Endothelial cell of umbilical vein (primary cell): ENCODE measurements around the gene SMC6. TPM values are rescaled to one million over a fixed set of nuclear protein-coding genes. Genes with fewer than 3 reads are reported as not detected.

Experiments
- BruUV-seq: library from RNA; stranded (reverse); fragments of 400-500 nt; replicated peaks from 2 replicates; lab custom pipeline; 2021; lab: Mats Ljungman, UMichigan
- CTCF ChIA-PET: fragments of 300-600, 350-600 bp; sonication (Branson Sonifier 250); formaldehyde crosslinking; loops from one replicate; lab custom pipeline; 2021; ENCODE audit warnings: antibody characterized with exemption, inconsistent platforms; lab: Charles Lee
- POLR2A ChIA-PET: fragments of 300-600, 350-600 bp; sonication (Branson Sonifier 250); formaldehyde crosslinking; loops from one replicate; lab custom pipeline; 2021; ENCODE audit warnings: antibody characterized with exemption, inconsistent platforms; lab: Charles Lee
- DNase-seq: peaks from one replicate; pipeline ENCODE4 v3.0.0-alpha.2; 2011; ENCODE audit warnings: low read depth, low spot score
- FAIRE-seq: peaks from 2 replicates; lab custom pipeline; 2011; peaks lifted over from hg19 to GRCh38; lab: Jason Lieb, UNC
- H2AFZ ChIP-seq: 2 replicates; pipeline ENCODE4 v1.6.0; 2012; ENCODE audit warnings: low read depth, low read length, control low read depth, inconsistent platforms
- H3K27ac ChIP-seq: 2 replicates; pipeline ENCODE4 v1.5.1; 2011; ENCODE audit warnings: low read depth, mild to moderate bottlenecking, control low read depth, low read length, moderate library complexity; ENCODE audit not compliant: insufficient read depth
- H3K27me3 ChIP-seq, 2 experiments: 2 replicates each; pipeline versions ENCODE4 v1.6.0 to v1.6.1; 2011; ENCODE audit warnings: low read length in 2 of 2, mixed read lengths in 1 of 2; ENCODE audit not compliant: control insufficient read depth in 2 of 2, insufficient read depth in 2 of 2
- H3K36me3 ChIP-seq, 2 experiments: 2 replicates in 1 of 2; 3 replicates in 1 of 2; pipeline ENCODE4 v1.5.1; 2011; ENCODE audit warnings: low read length in 2 of 2, mild to moderate bottlenecking in 1 of 2, moderate library complexity in 1 of 2; ENCODE audit not compliant: control insufficient read depth in 2 of 2, insufficient read depth in 2 of 2; ENCODE audit errors: extremely low read depth in 1 of 2
- H3K4me1 ChIP-seq: 3 replicates; pipeline ENCODE4 v1.5.1; 2011; ENCODE audit warnings: mild to moderate bottlenecking, low read length; ENCODE audit not compliant: control insufficient read depth, insufficient read depth; ENCODE audit errors: extremely low read depth
- H3K4me2 ChIP-seq: 2 replicates; pipeline ENCODE4 v1.6.1; 2011; ENCODE audit warnings: low read length, control low read depth, mixed read lengths; ENCODE audit not compliant: insufficient read depth
- H3K4me3 ChIP-seq, 3 experiments: fragments of 200-600 bp in 1 of 3; sonication (generic), shearing (Covaris generic) in 1 of 3; replicated peaks in 1 of 3; 2 replicates each; pipeline ENCODE4 v1.5.1; 2011 to 2016; ENCODE audit warnings: control low read depth in 3 of 3, low read length in 3 of 3, mild to moderate bottlenecking in 2 of 3, inconsistent platforms in 1 of 3, low read depth in 1 of 3, moderate library complexity in 1 of 3; ENCODE audit not compliant: insufficient read depth in 1 of 3
- H3K79me2 ChIP-seq: 2 replicates; pipeline ENCODE4 v1.6.0; 2012; ENCODE audit warnings: low read length, inconsistent platforms; ENCODE audit not compliant: control insufficient read depth, insufficient read depth
- H3K9ac ChIP-seq: replicated peaks from 2 replicates; pipeline ENCODE3; 2011; ENCODE audit warnings: low read length, control low read depth; ENCODE audit not compliant: insufficient read depth; ENCODE audit errors: extremely low read depth
- H3K9me1 ChIP-seq: replicated peaks from 3 replicates; pipeline ENCODE4 v1.6.0; 2011; ENCODE audit warnings: mild to moderate bottlenecking, low read length; ENCODE audit not compliant: control insufficient read depth, insufficient read depth; ENCODE audit errors: extremely low read depth
- H3K9me3 ChIP-seq: replicated peaks from 2 replicates; pipeline ENCODE4 v1.5.1; 2012; ENCODE audit warnings: low read length, inconsistent platforms; ENCODE audit not compliant: control insufficient read depth, insufficient read depth
- H4K20me1 ChIP-seq: replicated peaks from 2 replicates; pipeline ENCODE3; 2011; ENCODE audit warnings: mild to moderate bottlenecking, low read length; ENCODE audit not compliant: control insufficient read depth, insufficient read depth; ENCODE audit errors: extremely low read depth
- EZH2 ChIP-seq: IDR thresholded peaks from 2 replicates; pipeline ENCODE4 v1.6.1; 2012; ENCODE audit warnings: borderline replicate concordance, low read depth, mild to moderate bottlenecking, moderate library complexity, low read length, inconsistent platforms; ENCODE audit not compliant: severe bottlenecking
- FOS ChIP-seq: IDR thresholded peaks from 2 replicates; pipeline ENCODE4 v1.6.1; 2011; ENCODE audit warnings: mild to moderate bottlenecking, low read length, moderate library complexity, borderline replicate concordance; ENCODE audit not compliant: insufficient read depth
- GATA2 ChIP-seq: IDR thresholded peaks from 2 replicates; pipeline ENCODE4 v1.7.0; 2011; ENCODE audit warnings: low read depth, mild to moderate bottlenecking, moderate library complexity, mixed read lengths, low read length; ENCODE audit not compliant: insufficient read length, insufficient read depth
- JUN ChIP-seq: IDR thresholded peaks from 2 replicates; pipeline ENCODE4 v1.6.1; 2011; ENCODE audit warnings: borderline replicate concordance, low read depth; ENCODE audit not compliant: insufficient read length, insufficient read depth
- POLR2A ChIP-seq: IDR thresholded peaks from 2 replicates; pipeline ENCODE4 v1.6.1; 2012; ENCODE audit warnings: low read depth, mild to moderate bottlenecking, control low read depth, low read length
- POLR2AphosphoS5 ChIP-seq: IDR thresholded peaks from 2 replicates; pipeline ENCODE4 v1.6.1; 2012; ENCODE audit warnings: low read depth, mild to moderate bottlenecking, control low read depth, low read length, moderate library complexity; ENCODE audit not compliant: insufficient read depth
- dilution Hi-C: fragments of 300-500 bp; cut with MboI; formaldehyde crosslinking; loops from one replicate; pipeline ENCODE4 v1.15.0; 2019; ENCODE audit warnings: low sequenced_read_pairs; ENCODE audit not compliant: extremely low pct_ligation_motif_present
- intact Hi-C: fragments of 100-400 bp; cut with micrococcal nuclease; formaldehyde crosslinking; loops from one replicate; pipeline ENCODE4 v1.10.0; 2022
- polyA plus RNA-seq, 4 experiments: library from polyadenylated mRNA; depleted of rRNA in 3 of 4; stranded (reverse) in 3 of 4; unstranded in 1 of 4; fragments of >200 nt; gene quantifications; 2 replicates each; pipeline versions ENCODE4 v1.2.1 to v1.2.3, GENCODE V29; 2011 to 2012; ENCODE audit warnings: missing spikeins in 1 of 4
- total RNA-seq: library from RNA; stranded (reverse); gene quantifications from 2 replicates; pipeline ENCODE4 v1.2.3, GENCODE V29; 2021
- TF ChIP-seq, protein P1 (sequence below), 2 donors: IDR thresholded peaks; 1 replicate in 1 of 2; 2 replicates in 1 of 2; pipeline ENCODE4 v1.5.1; 2011; ENCODE audit warnings: low read length in 2 of 2, mild to moderate bottlenecking in 2 of 2, moderate library complexity in 2 of 2, control low read depth in 1 of 2, inconsistent platforms in 1 of 2, low read depth in 1 of 2; ENCODE audit not compliant: insufficient read depth in 1 of 2; ENCODE audit errors: extremely low read depth in 1 of 2
- TF ChIP-seq, protein P2 (sequence below): IDR thresholded peaks from 2 replicates; pipeline ENCODE4 v1.6.1; 2011; ENCODE audit not compliant: insufficient read depth, insufficient read length

The SMC6 gene
- total and polyA plus RNA-seq, 2 donors (not counting 3 experiments of a cell fraction or from before 2014, with no cell fraction given): 7.7 to 38.3 TPM

GRCh38 chr2:17689010-17689409 lies 64.6 kb downstream of the SMC6 start:
- Histone ChIP-seq H3K27me3 (no peaks in the 10 kb centered on the region), H3K4me1 (no peaks in the 10 kb centered on the region), H2AFZ (no peak overlapping the region), H3K9me3 (no peaks in the 10 kb centered on the region), H3K4me3 (no peak overlapping the region), H3K79me2 (no peaks in the 10 kb centered on the region), H3K4me2 (no peak overlapping the region), H4K20me1 (no peaks in the 10 kb centered on the region), H3K9ac (no peak overlapping the region), H3K36me3 (peaks cover 2 to 4% of the 10 kb centered on the region in 2 experiments), H3K27ac (no peak overlapping the region), H3K9me1 (no peaks in the 10 kb centered on the region)
- intact Hi-C loops: no loop called here
- ChIA-PET CTCF (interaction anchor here (1.9 kb wide), 1 partner anchor 18 kb away, joined by 12 read pairs; no protein-coding TSS in a partner anchor), POLR2A (no interaction called here)
- BruUV-seq: no TSS peak
- no peak for TF ChIP-seq EZH2
- no peak for TF ChIP-seq POLR2AphosphoS5
- TF ChIP-seq POLR2A: no peak
- TF ChIP-seq FOS: no peak
- TF ChIP-seq, protein P1, sequence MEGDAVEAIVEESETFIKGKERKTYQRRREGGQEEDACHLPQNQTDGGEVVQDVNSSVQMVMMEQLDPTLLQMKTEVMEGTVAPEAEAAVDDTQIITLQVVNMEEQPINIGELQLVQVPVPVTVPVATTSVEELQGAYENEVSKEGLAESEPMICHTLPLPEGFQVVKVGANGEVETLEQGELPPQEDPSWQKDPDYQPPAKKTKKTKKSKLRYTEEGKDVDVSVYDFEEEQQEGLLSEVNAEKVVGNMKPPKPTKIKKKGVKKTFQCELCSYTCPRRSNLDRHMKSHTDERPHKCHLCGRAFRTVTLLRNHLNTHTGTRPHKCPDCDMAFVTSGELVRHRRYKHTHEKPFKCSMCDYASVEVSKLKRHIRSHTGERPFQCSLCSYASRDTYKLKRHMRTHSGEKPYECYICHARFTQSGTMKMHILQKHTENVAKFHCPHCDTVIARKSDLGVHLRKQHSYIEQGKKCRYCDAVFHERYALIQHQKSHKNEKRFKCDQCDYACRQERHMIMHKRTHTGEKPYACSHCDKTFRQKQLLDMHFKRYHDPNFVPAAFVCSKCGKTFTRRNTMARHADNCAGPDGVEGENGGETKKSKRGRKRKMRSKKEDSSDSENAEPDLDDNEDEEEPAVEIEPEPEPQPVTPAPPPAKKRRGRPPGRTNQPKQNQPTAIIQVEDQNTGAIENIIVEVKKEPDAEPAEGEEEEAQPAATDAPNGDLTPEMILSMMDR (IDR thresholded peaks at IDR 0.05; ENCODE audit: extremely low read depth in 1 of 2, insufficient read depth in 1 of 2, low read depth in 1 of 2, low read length in 2 of 2): no peak
- TF ChIP-seq, protein P2, sequence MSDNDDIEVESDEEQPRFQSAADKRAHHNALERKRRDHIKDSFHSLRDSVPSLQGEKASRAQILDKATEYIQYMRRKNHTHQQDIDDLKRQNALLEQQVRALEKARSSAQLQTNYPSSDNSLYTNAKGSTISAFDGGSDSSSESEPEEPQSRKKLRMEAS: no peak
- no peak for TF ChIP-seq GATA2
- no peak for TF ChIP-seq JUN
- DNase-seq (no peak), FAIRE-seq (no peak)
- dilution Hi-C loops: no loop called here
